ENCODE measurements around the gene ATP6V1C2.

ATP6V1C2 gene

DNA sequence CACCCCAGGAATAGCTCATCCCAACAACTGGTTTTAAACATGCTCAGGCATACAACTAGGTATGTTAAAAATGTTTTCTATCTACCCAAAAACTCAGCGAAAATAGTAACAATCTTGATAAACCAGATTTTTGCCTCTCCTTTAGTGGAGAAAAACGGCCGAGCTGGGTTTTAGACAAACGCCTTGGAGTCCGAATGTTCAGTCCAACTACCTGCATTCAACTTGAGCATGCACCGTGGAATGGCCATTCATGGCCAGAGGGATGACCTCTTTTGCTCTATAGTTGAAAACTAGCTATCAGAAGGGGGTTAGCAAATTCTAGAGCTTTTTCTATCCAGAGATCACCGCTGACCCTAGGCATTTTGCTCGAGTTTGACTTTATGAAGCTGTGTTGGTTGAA lies 60.3 kb downstream of the ATP6V1C2 start:
- TF ChIP-seq, protein P1, sequence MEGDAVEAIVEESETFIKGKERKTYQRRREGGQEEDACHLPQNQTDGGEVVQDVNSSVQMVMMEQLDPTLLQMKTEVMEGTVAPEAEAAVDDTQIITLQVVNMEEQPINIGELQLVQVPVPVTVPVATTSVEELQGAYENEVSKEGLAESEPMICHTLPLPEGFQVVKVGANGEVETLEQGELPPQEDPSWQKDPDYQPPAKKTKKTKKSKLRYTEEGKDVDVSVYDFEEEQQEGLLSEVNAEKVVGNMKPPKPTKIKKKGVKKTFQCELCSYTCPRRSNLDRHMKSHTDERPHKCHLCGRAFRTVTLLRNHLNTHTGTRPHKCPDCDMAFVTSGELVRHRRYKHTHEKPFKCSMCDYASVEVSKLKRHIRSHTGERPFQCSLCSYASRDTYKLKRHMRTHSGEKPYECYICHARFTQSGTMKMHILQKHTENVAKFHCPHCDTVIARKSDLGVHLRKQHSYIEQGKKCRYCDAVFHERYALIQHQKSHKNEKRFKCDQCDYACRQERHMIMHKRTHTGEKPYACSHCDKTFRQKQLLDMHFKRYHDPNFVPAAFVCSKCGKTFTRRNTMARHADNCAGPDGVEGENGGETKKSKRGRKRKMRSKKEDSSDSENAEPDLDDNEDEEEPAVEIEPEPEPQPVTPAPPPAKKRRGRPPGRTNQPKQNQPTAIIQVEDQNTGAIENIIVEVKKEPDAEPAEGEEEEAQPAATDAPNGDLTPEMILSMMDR (IDR thresholded peaks at IDR 0.05; ENCODE audit: insufficient read depth, low read depth, low read length, missing control alignments): no peak
- DNase-seq (ENCODE audit: low read depth): no peak
- H3K4me3 ChIP-seq (ENCODE audit: low read length): no peak overlapping the region

- no peak for DNase-seq (ENCODE audit: low read depth)
- TF ChIP-seq, protein P1 (IDR thresholded peaks at IDR 0.05; ENCODE audit: insufficient read depth, low read depth, low read length, missing control alignments): no peak
- H3K4me3 ChIP-seq (ENCODE audit: low read length): no peak overlapping the region
Measured at GRCh38 chr2:10783421-10783820, 62.0 kb downstream of the ATP6V1C2 start.

DNA sequence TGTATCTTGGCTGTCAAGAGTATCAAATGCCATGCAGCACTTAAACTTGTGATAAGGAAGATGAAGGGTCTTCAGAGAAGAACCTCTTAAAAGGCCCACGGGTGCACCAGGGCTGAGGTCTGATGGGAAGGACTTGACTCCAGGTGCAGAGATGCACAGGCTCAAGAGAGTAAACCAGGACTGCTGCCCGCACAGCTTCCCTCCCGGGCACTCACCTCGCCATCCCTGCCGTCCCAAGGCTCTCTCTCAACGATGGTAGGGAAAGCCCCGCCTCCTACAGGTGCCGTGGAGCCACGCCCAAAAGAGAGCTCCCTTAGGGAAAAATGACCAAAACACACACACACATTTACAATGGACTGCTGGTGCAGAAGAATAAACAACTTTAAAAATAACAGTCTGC lies 63.3 kb downstream of the ATP6V1C2 start:
- no peak for DNase-seq (ENCODE audit: low read depth)
- TF ChIP-seq, protein P1 (IDR thresholded peaks at IDR 0.05; ENCODE audit: insufficient read depth, low read depth, low read length, missing control alignments): no peak
- no peak overlapping the region for H3K4me3 ChIP-seq (ENCODE audit: low read length)

- no peak overlapping the region for H3K4me3 ChIP-seq (ENCODE audit: low read length)
- TF ChIP-seq, protein P1 (IDR thresholded peaks at IDR 0.05; ENCODE audit: insufficient read depth, low read depth, low read length, missing control alignments): no peak
- no peak for DNase-seq (ENCODE audit: low read depth)
Measured at GRCh38 chr2:10785260-10785659, 63.8 kb downstream of the ATP6V1C2 start.

- H3K4me3 ChIP-seq (ENCODE audit: low read length): no peak overlapping the region
- no peak for DNase-seq (ENCODE audit: low read depth)
- TF ChIP-seq, protein P1 (IDR thresholded peaks at IDR 0.05; ENCODE audit: insufficient read depth, low read depth, low read length, missing control alignments): no peak
Measured at GRCh38 chr2:10786240-10786982, 65.0 kb downstream of the ATP6V1C2 start.

DNA sequence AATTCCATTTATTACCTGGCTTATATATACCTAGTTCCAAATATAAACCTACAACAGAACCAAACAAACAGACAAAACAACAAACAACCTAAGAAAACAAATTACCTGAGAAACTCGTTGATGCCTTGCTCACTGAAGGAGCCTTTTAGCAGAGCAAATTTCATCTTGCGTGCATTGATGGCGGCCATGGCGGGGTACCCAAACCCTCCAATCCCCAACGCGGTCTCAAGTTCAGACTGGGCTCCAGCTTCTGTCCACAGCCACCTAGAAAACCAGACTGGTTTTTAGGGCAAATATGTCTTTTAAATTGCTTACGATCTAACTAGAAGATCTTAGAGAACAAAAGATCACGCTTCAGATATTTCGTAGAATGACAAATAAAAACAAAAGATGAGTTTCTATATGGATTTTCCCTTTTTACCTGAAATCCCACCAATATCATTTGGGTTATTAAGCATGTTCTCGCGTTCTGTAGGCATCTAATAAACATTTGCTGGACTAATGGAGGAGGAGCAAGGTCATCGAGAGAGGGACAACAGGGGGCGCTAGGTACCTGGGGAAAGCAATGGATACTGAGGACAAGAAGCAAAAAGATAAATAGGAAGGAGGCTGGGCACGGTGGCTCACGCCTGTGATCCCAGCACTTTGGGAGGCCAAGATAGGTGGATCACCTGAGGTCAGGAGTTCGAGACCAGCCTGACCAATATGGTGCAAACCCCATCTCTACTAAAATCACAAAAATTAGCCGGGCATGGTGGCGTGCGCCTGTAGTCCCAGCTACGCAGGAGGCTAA lies 65.9 kb downstream of the ATP6V1C2 start:
- peak; percentile 35 for DNase-seq (ENCODE audit: low read depth)
- TF ChIP-seq, protein P1 (IDR thresholded peaks at IDR 0.05; ENCODE audit: insufficient read depth, low read depth, low read length, missing control alignments): peak; percentile 16
- H3K4me3 ChIP-seq (ENCODE audit: low read length): no peak overlapping the region

Measured in epithelial cell of esophagus (primary cell).